ELF-1 (cell line): ENCODE measurements around the gene ABCD3.
"Not testable (repeated sequence)": the region's sequence is repeated elsewhere in the genome, so short reads cannot be mapped to it uniquely, and the experiment has no call there.

Experiments
- DNase-seq: peaks from one replicate; pipeline ENCODE4 v3.0.0-alpha.2; 2016; ENCODE audit warnings: low read depth, low spot score

Gene ABCD3

GRCh38 chr1:94413311-94413710 lies 4.9 kb upstream of the ABCD3 start:
- DNase-seq, result no peak

GRCh38 chr1:94416901-94417727 lies 1.1 kb upstream of the ABCD3 start:
- no peak for DNase-seq

- DNase-seq, result no peak
These were observed 536 bp upstream of the ABCD3 start for GRCh38 chr1:94417728-94417977.

GRCh38 chr1:94418664-94419655 lies 771 bp downstream of the ABCD3 start:
- peak; percentile 79 for DNase-seq

- DNase-seq, result no peak
These were observed 4.1 kb downstream of the ABCD3 start for GRCh38 chr1:94422115-94422820.

GRCh38 chr1:94425821-94426484 lies 7.8 kb downstream of the ABCD3 start:
- DNase-seq, result no peak

- DNase-seq, result not testable (repeated sequence)
These were observed 8.3 kb downstream of the ABCD3 start for GRCh38 chr1:94426485-94426870.

GRCh38 chr1:94428441-94428840 lies 10.3 kb downstream of the ABCD3 start:
- DNase-seq, result no peak

- DNase-seq, result not testable (repeated sequence)
These were observed 10.8 kb downstream of the ABCD3 start for GRCh38 chr1:94428927-94429528.

GRCh38 chr1:94430066-94430465 lies 11.9 kb downstream of the ABCD3 start:
- DNase-seq, result not testable (repeated sequence)

GRCh38 chr1:94433866-94434265 lies 15.7 kb downstream of the ABCD3 start:
- no peak for DNase-seq

- no peak for DNase-seq
These were observed 16.3 kb downstream of the ABCD3 start for GRCh38 chr1:94434365-94435045.

- no peak for DNase-seq
These were observed 20.6 kb downstream of the ABCD3 start for GRCh38 chr1:94438692-94439276.

- no peak for DNase-seq
These were observed 21.9 kb downstream of the ABCD3 start for GRCh38 chr1:94440088-94440487.

- not testable (repeated sequence) for DNase-seq
These were observed 24.9 kb downstream of the ABCD3 start for GRCh38 chr1:94443067-94443466.

- not testable (repeated sequence) for DNase-seq
These were observed 26.6 kb downstream of the ABCD3 start for GRCh38 chr1:94444819-94445218.

GRCh38 chr1:94445733-94446132 lies 27.5 kb downstream of the ABCD3 start:
- not testable (repeated sequence) for DNase-seq

- not testable (repeated sequence) for DNase-seq
These were observed 28.0 kb downstream of the ABCD3 start for GRCh38 chr1:94446177-94446576.

GRCh38 chr1:94448741-94449140 lies 30.6 kb downstream of the ABCD3 start:
- not testable (repeated sequence) for DNase-seq

- DNase-seq, result no peak
These were observed 38.5 kb downstream of the ABCD3 start for GRCh38 chr1:94456736-94457135.
